ENCODE results near the gene HOXD12.
A peak's percentile ranks its signal among the peaks of the same experiment; 100 is the strongest.

The HOXD12 gene

DNA sequence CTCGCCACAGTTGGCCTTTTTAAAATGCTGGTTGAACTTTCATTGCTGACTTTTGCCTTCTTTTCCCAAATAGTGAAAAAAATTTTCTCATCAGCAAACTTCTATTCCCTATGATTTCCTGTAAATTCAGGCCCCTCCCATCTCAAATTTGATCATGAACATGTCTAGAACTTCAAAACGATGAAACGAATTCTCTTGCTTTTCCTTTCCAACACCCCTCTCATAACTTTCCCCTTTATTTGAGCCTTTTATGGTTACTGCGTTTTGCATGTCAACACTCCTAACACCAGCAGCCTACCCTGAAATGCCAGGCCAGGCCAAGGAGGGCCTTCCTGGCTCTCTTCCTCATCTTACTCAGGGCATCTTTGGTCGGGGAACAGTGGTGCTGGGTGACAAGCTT, 8.7 kb upstream of the HOXD12 start:
- no peak for DNase-seq (ENCODE audit: extremely low read depth, low read depth)
- TF ChIP-seq, protein P1, sequence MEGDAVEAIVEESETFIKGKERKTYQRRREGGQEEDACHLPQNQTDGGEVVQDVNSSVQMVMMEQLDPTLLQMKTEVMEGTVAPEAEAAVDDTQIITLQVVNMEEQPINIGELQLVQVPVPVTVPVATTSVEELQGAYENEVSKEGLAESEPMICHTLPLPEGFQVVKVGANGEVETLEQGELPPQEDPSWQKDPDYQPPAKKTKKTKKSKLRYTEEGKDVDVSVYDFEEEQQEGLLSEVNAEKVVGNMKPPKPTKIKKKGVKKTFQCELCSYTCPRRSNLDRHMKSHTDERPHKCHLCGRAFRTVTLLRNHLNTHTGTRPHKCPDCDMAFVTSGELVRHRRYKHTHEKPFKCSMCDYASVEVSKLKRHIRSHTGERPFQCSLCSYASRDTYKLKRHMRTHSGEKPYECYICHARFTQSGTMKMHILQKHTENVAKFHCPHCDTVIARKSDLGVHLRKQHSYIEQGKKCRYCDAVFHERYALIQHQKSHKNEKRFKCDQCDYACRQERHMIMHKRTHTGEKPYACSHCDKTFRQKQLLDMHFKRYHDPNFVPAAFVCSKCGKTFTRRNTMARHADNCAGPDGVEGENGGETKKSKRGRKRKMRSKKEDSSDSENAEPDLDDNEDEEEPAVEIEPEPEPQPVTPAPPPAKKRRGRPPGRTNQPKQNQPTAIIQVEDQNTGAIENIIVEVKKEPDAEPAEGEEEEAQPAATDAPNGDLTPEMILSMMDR (IDR thresholded peaks at IDR 0.05; ENCODE audit: low read depth, low read length, missing control alignments) = no peak
- H3K4me3 ChIP-seq (replicated peaks; ENCODE audit: low read depth, low read length) = no peak overlapping the region

DNA sequence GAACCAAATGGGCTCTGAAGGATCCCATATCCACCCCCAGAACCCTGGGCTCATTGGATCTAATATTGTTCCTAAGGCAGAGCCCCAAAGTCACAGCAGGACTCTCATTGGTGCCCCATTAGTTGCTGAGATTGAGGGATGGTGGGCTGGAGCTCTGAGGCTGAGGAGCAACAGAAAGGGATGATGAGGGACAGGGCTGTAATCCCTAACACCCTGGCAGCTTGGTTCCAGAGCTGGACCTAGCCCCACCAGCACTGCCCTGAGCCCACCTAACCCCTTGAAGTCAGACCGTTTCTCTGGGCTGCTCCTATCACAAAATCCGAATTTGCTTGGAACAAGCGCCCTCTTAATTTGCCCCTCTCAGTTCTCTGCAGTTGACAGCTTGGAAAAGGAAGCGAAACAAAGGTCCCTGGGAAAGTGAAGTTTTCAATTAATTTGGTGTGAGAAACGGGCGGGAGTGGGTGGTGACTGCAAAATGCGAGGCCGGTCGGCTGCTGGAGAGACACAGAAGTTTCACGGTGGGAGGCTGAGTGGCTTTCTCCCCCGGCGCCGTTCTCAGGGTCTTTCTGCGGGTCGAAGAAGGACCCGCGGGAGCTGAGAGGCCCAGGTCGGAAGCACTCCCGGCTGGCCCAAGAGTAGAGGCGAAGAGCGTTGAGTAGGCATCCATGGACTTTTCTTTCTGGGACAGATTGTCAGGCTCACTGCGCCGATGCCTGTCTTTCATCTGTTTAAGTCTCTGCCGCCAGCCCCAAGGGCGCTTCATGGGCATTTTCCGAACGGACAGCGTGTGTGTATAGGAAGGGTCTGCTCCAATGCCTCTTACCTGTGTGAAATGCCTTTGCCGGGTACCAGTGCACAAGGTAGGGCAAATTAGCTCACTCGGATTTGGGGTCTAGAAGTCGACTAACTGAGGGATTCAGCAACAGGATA, 8.0 kb upstream of the HOXD12 start:
- TF ChIP-seq, protein P1 (IDR thresholded peaks at IDR 0.05; ENCODE audit: low read depth, low read length, missing control alignments) = no peak
- DNase-seq (ENCODE audit: extremely low read depth, low read depth) = no peak
- no peak overlapping the region for H3K4me3 ChIP-seq (replicated peaks; ENCODE audit: low read depth, low read length)

DNA sequence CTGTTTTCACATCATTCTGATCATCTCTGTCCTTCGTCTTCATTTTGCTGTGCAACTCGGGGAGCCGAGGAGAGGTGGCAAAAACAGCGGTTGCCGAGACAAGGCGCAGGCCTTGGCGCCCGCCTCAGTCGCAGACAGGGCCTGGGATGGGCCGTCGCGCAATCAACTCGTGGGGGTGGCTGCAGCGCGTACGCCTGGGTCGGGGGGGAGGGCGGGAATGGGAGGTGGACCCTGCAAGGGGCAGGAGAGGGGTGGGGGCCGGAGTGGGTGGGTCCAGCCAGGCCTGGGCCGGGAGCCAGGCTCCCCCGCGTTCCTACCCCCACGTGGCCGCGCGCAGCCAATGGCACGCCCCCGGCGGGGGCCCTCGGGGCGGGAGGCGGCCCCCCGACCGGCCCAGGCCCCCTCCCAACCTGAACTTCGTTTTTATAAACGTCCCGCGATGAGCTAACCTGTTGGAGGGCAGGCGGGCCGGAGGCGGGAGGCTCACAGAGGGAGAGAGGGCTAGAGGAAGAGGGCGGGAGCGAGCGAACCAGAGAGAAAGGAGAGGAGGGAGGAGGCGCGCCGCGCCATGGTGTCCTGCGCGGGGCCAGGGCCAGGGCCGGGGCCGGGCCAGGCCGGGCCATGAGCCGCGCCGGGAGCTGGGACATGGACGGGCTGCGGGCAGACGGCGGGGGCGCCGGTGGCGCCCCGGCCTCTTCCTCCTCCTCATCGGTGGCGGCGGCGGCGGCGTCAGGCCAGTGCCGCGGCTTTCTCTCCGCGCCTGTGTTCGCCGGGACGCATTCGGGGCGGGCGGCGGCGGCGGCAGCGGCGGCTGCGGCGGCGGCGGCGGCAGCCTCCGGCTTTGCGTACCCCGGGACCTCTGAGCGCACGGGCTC, 7.1 kb upstream of the HOXD12 start, which contains the start of gene HOXD13:
TSS of gene HOXD13 (plus strand) at position 452 of the 875 bp plus-strand sequence. CDS start at position 622, 170 bp downstream.
- DNase-seq (ENCODE audit: extremely low read depth, low read depth) = no peak
- H3K4me3 ChIP-seq (replicated peaks; ENCODE audit: low read depth, low read length) = peak within 1 kb of the TSS; percentile 56
- TF ChIP-seq, protein P1 (IDR thresholded peaks at IDR 0.05; ENCODE audit: low read depth, low read length, missing control alignments) = no peak

DNA sequence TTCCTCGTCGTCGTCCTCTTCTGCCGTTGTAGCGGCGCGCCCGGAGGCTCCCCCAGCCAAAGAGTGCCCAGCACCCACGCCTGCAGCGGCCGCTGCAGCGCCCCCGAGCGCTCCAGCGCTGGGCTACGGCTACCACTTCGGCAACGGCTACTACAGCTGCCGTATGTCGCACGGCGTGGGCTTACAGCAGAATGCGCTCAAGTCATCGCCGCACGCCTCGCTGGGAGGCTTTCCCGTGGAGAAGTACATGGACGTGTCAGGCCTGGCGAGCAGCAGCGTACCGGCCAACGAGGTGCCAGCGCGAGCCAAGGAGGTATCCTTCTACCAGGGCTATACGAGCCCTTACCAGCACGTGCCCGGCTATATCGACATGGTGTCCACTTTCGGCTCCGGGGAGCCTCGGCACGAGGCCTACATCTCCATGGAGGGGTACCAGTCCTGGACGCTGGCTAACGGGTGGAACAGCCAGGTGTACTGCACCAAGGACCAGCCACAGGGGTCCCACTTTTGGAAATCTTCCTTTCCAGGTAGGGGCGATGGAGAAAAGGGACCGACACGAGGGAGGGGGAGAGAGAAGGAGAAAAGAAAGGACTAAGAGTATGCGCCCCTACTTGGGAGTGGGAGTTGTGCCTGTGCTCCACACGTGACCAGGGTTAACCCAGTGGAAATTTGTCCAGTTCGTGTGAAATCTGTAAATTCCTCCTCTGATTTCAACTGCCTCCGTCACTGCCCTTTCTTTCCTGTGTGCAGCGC, 6.3 kb upstream of the HOXD12 start:
- TF ChIP-seq, protein P1 (IDR thresholded peaks at IDR 0.05; ENCODE audit: low read depth, low read length, missing control alignments) = peak; percentile 21
- no peak for DNase-seq (ENCODE audit: extremely low read depth, low read depth)
- H3K4me3 ChIP-seq (replicated peaks; ENCODE audit: low read depth, low read length) = peak overlapping the region; percentile 56

DNA sequence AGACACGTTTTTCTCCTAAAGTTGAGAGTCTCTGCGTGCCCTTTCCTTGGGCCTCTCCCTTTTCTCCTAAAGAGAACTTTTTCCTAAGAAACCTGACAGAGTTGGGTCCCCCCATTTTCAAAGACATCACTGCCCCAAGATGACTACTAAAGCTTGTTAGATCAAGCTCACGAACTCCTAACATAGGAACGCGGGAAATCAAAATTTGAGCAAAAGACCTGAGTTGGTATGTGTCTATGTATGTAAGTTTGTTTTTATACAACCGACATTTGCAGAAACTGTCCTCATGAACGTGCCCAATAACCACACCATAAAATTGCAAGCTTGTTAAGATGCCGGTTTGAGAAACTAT, 5.7 kb upstream of the HOXD12 start:
- TF ChIP-seq, protein P1 (IDR thresholded peaks at IDR 0.05; ENCODE audit: low read depth, low read length, missing control alignments) = no peak
- DNase-seq (ENCODE audit: extremely low read depth, low read depth) = no peak
- peak overlapping the region; percentile 56 for H3K4me3 ChIP-seq (replicated peaks; ENCODE audit: low read depth, low read length)

DNA sequence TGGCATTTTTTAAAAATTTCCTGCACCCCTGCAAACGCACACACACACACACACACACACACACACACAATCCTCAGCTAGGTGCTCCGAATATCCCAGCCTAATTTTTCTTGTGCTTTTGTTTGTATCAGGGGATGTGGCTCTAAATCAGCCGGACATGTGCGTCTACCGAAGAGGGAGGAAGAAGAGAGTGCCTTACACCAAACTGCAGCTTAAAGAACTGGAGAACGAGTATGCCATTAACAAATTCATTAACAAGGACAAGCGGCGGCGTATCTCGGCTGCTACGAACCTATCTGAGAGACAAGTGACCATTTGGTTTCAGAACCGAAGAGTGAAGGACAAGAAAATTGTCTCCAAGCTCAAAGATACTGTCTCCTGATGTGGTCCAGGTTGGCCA, 5.2 kb upstream of the HOXD12 start:
- H3K4me3 ChIP-seq (replicated peaks; ENCODE audit: low read depth, low read length) = peak overlapping the region; percentile 56
- TF ChIP-seq, protein P1 (IDR thresholded peaks at IDR 0.05; ENCODE audit: low read depth, low read length, missing control alignments) = no peak
- DNase-seq (ENCODE audit: extremely low read depth, low read depth) = no peak

All from HFF-Myc (cell line).